GM21528 (cell line): ENCODE measurements around the gene IFI35.
"Not testable (repeated sequence)": the region's sequence is repeated elsewhere in the genome, so short reads cannot be mapped to it uniquely, and the experiment has no call there.

Experiments
- ATAC-seq: cut with Tn5 transposase; IDR thresholded peaks from one replicate; pipeline ENCODE4 v1.9.1; 2021; ENCODE audit warnings: mild to moderate bottlenecking, moderate library complexity; ENCODE audit not compliant: unreplicated experiment, low FRiP score

Gene IFI35

DNA sequence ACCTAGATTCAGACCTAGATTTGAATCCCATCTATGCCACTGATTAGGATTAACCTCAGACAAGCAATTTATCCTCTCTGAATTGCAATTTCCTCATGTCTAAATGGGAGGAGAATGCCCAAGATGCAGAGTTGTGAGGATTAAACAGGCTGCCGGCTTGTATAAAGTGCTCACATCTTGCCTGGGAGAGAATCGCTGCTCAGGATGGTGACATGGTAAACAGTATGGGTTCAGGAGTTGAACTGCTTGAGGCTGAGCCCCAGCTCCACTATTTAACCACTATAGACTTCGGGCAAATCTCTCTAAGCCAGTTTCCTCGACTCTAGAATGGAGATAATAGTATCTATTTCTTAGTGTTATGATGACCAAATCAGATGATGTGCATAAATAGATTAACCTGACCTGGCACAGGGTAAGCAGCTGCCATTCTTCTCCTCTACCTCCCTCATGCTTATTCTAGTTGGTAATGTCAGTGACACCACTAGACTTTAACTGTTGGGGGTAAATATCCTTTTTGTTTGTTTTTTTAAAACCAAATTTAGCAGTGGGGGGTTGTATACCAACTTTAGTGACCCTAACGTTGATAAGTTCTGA is 9.1 kb upstream of the IFI35 start:
- no peak for ATAC-seq

- ATAC-seq: peak; percentile 89
Measured at GRCh38 chr17:42997984-42998938, 8.3 kb upstream of the IFI35 start, which contains the start of gene RPL27. Gene RPL27, plus strand, starts transcription at chr17:42998419. Its CDS starts 332 bp downstream, at chr17:42998751.

- no peak for ATAC-seq
Measured at GRCh38 chr17:42999003-42999525, 7.5 kb upstream of the IFI35 start.

- ATAC-seq: not testable (repeated sequence)
Measured at GRCh38 chr17:43000894-43001293, 5.7 kb upstream of the IFI35 start.

GRCh38 chr17:43003542-43004172 is 2.9 kb upstream of the IFI35 start:
- ATAC-seq: no peak

DNA sequence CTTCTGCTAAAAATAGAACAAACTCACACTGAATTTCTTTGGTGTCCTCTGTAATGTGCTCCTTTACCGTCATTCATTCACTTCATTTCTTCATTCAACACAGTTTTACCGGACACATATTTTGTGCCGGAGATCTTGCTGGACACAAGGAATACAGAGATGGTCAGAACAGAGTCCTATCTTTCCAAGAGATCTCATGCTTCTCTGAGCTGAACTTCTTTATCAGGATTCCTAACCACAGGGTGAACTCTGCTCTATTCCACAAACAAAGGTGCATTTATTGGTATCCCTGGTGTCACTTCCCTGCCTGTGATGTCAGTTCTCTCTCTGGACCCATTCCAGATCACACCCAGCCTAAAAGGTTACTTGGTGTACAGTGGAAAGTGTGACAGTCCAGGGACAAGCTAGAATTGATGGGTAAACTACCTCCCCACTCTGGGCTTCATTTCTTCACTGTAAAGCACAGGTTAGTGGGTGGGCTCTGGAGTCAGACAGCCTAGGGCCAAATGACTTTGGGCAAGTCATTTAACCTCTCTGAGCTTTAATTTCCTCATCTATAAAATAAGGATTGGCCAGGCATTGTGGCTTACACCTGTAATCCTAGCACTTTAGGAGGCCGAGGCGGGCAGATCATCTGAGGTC is 4.2 kb downstream of the IFI35 start:
- ATAC-seq: no peak

DNA sequence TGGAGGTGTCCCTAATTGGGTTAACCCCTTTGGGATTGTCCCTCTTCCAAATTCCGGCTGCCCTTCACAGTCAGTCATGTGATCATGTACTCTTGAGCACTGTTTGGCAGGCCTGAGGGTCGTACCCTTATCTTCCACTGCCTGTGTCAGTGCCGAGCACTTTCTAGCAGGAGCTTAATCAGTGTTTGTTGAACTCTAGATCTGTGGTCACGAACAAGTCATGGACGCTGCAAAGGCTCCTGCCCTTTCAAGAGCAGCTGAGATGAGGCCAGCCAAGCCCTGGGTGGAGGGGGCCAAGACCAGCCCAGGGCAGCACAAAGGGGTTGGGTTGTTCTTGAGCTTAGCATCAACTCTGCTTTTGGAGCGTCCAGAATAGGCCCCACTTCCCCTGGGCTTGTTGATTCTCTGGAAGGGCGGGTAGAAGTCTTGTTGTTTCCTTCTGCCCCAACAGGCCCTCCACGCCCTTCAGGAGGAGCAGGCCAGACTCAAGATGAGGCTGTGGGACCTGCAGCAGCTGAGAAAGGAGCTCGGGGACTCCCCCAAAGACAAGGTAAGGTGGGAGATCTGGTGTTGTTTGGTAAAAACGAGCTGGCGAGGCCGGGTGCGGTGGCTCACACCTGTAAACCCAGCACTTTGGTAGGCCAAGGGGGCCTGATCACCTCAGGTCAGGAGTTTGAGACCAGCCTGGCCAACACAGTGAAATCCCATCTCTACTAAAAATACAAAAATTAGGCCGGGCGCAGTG is 5.3 kb downstream of the IFI35 start:
- no peak for ATAC-seq

- no peak for ATAC-seq
Measured at GRCh38 chr17:43013296-43013695, 6.7 kb downstream of the IFI35 start.

DNA sequence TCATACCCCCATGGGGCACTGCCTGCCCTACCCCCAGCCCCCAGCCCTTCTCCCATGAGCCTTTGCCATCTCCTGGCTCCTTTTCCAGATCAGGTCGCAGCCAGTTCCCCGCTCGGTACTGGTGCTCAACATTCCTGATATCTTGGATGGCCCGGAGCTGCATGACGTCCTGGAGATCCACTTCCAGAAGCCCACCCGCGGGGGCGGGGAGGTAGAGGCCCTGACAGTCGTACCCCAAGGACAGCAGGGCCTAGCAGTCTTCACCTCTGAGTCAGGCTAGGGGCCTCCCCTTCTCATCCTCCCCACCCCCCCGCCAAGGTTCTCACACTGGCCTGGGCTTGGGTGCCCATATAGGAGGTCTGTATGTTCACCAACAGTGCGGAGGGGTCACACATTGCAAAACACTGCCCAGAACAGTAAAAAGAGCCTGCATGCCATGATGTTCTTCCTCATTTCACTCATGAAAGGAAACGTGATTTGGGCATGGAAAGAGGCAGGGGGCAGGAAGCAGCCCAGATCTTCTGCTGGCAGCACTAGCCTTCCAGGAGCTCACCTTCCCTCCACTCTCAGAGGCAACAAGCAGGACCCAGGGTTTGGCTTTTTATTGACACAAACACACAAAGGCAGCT is 7.5 kb downstream of the IFI35 start:
- ATAC-seq: no peak

DNA sequence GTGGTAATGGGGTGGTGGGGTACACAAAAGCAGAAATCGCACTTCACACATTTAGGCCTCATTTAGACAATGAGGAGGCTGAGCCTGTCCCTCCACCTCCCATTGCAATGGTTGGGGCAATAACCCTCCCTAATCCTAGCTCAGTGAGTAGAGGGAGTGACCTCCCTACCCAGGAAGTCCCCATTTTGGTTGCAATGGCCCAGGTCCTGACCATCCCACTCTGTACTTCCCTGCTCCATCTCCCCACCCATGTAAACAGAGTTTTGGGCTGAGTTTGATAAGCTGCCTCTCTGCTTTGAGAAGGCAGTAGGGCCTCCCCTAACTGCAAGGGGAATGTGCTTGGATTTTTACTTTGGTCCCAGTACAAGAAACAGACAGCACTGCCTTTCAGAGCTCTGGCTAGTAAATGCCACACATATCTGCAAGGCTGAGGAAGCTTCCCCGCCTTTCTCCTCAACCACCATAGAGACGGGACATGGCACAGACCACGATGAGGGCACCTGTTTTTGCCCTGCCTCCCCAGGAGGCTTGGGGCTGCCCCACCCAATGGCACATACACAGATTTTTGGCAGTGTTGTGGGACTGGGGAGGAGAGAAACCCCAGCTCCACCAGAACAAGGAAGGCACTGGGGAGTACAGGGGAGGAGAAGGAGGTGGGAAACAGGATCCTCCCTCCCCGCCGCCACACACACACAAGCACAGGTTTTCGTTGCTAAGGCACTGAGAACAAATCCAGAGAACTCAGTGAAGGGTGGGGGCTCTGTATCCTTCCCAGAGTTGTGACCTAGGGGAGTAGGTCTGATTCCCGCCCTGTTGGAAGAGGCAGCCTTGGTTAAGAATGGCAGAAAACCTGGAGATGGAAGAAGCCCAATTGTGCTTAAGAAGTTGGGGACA is 8.3 kb downstream of the IFI35 start:
- ATAC-seq: no peak

DNA sequence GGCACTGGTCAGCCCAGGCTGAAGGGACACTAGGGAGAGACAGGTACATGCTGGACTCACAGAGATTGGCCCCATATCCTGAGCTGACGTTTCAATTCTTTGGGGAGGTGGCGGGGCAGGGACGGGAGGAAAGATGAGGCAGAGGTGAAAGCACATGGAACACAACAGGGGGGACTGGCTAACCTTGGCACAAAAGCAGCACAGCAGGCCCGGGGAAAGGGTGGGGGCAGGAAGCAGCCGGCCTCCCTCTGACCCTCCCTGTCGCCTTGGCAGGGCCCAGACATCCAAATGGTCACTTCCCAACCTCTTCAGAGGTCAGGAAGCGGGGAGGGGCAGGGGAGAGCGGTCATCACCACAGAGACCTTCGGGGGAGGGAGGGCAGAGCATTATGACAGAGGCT is 9.0 kb downstream of the IFI35 start:
- ATAC-seq: no peak

DNA sequence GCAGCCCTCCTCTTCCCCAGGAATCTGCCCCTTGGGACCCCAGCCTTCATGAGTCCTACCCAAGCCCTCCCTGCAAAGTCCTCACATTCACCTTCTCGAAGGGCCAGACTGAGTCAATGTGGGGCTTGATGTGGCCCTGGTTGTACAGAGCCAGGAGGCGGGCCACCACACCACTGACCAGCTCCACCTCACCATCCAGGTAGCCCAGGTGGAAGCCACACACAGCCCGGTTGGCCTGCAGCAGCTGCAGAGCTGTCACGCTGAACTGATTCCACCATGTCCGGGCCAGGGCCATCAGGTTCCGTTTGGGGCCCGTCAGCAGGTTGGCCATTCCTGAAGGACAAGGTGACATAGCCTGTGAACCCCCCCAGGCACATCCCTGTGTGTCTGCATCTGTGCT is 9.6 kb downstream of the IFI35 start:
- ATAC-seq: no peak

GRCh38 chr17:43018008-43018853 is 11.6 kb downstream of the IFI35 start:
- no peak for ATAC-seq

DNA sequence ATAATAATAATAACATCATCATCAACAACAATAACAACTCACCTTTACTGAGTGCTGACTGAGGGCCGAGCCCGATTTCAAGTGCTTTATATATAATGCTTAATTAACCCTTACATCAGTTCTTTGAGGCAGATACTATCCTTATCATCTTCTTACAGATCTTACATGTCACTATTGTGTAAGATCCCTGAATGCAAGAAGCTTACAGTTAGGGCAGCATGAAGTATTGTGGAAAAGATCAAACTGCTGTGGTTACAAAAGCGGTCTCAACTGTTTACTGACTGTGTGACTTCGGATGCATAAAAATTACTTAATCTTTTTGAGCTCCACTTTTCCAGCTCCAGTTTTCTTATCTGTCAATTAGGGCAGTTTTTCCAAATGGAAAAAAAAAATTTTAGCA is 12.3 kb downstream of the IFI35 start:
- no peak for ATAC-seq

DNA sequence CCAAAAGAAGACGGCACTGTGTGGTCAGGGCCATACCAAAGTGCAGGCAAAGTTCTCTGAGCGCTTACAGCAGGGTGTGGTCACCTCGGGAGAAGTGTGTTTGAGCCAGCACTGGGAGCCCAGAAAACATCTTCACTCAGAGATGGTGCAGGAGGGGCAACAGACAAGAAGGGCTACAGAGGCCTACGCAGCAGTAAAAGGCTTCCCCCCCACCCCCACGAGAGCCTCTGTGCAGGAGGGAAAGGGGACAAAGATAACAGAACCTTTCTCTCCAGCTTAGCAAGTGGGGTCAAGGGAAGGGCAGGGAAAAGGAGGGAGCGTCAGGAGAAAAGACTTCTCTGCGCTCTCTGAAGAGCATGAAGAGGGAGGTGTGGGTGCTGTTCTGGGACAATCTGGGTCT is 12.8 kb downstream of the IFI35 start:
- no peak for ATAC-seq

DNA sequence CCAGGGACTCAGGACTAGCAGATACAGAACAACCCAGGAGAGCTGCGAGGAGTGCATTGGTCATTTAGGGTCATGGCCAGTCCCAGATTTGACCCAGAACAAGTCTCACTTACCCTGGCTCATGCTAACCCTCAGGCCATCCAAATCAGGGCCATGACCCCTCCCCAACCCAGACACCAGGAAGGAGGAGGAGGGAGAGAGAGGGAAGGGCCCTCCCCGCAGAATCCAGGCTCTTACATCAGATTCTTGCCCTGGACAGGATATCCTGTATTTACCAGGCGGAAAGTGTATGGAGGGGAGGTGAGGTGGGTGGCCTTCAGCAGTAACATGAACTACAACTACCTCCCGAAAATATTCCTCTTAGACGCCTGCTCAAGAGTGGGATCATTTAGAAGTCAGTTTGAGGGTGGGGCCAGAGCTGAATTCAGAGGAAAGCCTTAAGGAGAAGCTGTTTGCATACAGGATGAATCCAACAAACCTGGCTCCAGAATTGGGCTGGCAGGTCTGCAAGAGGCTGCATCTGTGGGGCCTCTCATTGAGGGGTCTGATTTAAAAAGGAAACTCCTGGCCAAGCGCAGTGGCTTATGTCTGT is 13.5 kb downstream of the IFI35 start:
- no peak for ATAC-seq
